PC-9 (cell line): ENCODE data around the gene PBXIP1. TPM values are rescaled to one million over a fixed set of nuclear protein-coding genes. Genes with fewer than 3 reads are reported as not detected.
A peak's percentile ranks its signal among the peaks of the same experiment; 100 is the strongest.

ENCODE experiments used
- Bru-seq: library from RNA; stranded (reverse); fragments of 400-500 nt; gene quantifications from one replicate; lab custom pipeline; 2021; lab: Mats Ljungman, UMichigan
- BruChase-seq, 2 experiments: library from RNA; stranded (reverse); fragments of 400-500 nt; gene quantifications; one replicate each; lab custom pipeline; 2021; lab: Mats Ljungman, UMichigan
- BruUV-seq: library from RNA; stranded (reverse); fragments of 400-500 nt; replicated peaks from 2 replicates; lab custom pipeline; 2021; lab: Mats Ljungman, UMichigan
- CTCF ChIA-PET: fragments of 300-600 bp; sonication (Branson Sonifier 250); formaldehyde crosslinking; loops from one replicate; lab custom pipeline; 2022; ENCODE audit warnings: antibody characterized with exemption; lab: Charles Lee
- POLR2A ChIA-PET: fragments of 300-600 bp; sonication (Branson Sonifier 250); formaldehyde crosslinking; loops from one replicate; lab custom pipeline; 2022; ENCODE audit warnings: antibody characterized with exemption; ENCODE audit not compliant: unreplicated experiment; lab: Charles Lee
- DNase-seq, 2 experiments: peaks; one replicate each; pipeline versions ENCODE4 v3.0.0 to v3.0.0-alpha.2; 2015 to 2022; ENCODE audit warnings: mixed read lengths in 1 of 2
- H2AFZ ChIP-seq: fragments of 200-600 bp; sonication (generic); 2 replicates; pipeline ENCODE4 v1.8.1; 2017; ENCODE audit warnings: antibody characterized with exemption
- H3F3A ChIP-seq: fragments of 200-600 bp; sonication (generic); 2 replicates; pipeline ENCODE4 v1.8.1; 2017; ENCODE audit warnings: antibody characterized with exemption, mild to moderate bottlenecking, low read depth; ENCODE audit not compliant: insufficient read depth
- H3K27ac ChIP-seq: fragments of 200-600 bp; sonication (generic); 2 replicates; pipeline ENCODE4 v1.6.1; 2016; ENCODE audit warnings: mixed run types
- H3K27me3 ChIP-seq: fragments of 200-600 bp; sonication (generic); 2 replicates; pipeline ENCODE4 v1.6.1; 2016; ENCODE audit warnings: low read depth, mixed run types; ENCODE audit not compliant: insufficient read depth
- H3K36me3 ChIP-seq: fragments of 200-600 bp; sonication (generic); 2 replicates; pipeline ENCODE4 v1.6.1; 2016; ENCODE audit warnings: low read depth, mixed run types
- H3K4me1 ChIP-seq: fragments of 200-600 bp; sonication (generic); replicated peaks from 2 replicates; pipeline ENCODE4 v1.6.1; 2016; ENCODE audit warnings: mixed run types; ENCODE audit not compliant: insufficient read depth
- H3K4me2 ChIP-seq: fragments of 200-600 bp; sonication (generic); 2 replicates; pipeline ENCODE4 v1.6.1; 2017; ENCODE audit warnings: mixed run types
- H3K4me3 ChIP-seq: fragments of 200-600 bp; sonication (generic); 2 replicates; pipeline ENCODE4 v1.6.1; 2016; ENCODE audit warnings: mixed run types
- H3K79me2 ChIP-seq: fragments of 200-600 bp; sonication (generic); 2 replicates; pipeline ENCODE4 v1.6.1; 2017; ENCODE audit warnings: low read depth, mixed run types
- H3K9me2 ChIP-seq: fragments of 200-600 bp; sonication (generic); 2 replicates; pipeline ENCODE4 v1.8.1; 2017; ENCODE audit warnings: mild to moderate bottlenecking; ENCODE audit not compliant: insufficient read depth
- H3K9me3 ChIP-seq: fragments of 200-600 bp; sonication (generic); 2 replicates; pipeline ENCODE4 v1.8.1; 2016; ENCODE audit warnings: low read depth; ENCODE audit not compliant: insufficient read depth
- H4K20me1 ChIP-seq: fragments of 200-600 bp; sonication (generic); 2 replicates; pipeline ENCODE4 v1.8.1; 2017; ENCODE audit not compliant: insufficient read depth
- EZH2 ChIP-seq: fragments of 200-600 bp; sonication (generic); IDR thresholded peaks from 2 replicates; pipeline ENCODE4 v1.8.0; 2017; ENCODE audit warnings: antibody characterized with exemption, low read depth
- intact Hi-C: fragments of 100-400 bp; cut with micrococcal nuclease; formaldehyde crosslinking; loops from one replicate; pipeline ENCODE4 v1.10.0; 2022; ENCODE audit not compliant: unreplicated experiment
- long read RNA-seq: library from polyadenylated mRNA; stranded (forward); transcript quantifications from one replicate; pipeline ENCODE4 v2.0.0, GENCODE V29; 2022
- total RNA-seq: library from RNA; stranded (reverse); gene quantifications from 2 replicates; pipeline ENCODE4 v1.2.3, GENCODE V29; 2021
- TF ChIP-seq, protein P1 (sequence below): fragments of 200-600 bp; sonication (generic); conservative IDR thresholded peaks from 2 replicates; pipeline ENCODE4 v1.6.1; 2017; ENCODE audit warnings: mixed run types, antibody characterized with exemption, mild to moderate bottlenecking, moderate library complexity

Gene PBXIP1
- 36.3 and 40.2 TPM in 2 replicates for total RNA-seq
- percentile 53 among the genes with signal in this experiment for Bru-seq, nascent RNA
- percentile 63 among the genes with signal in this experiment for BruChase-seq, experiment 1, labeled RNA remaining after a 2-hour chase
- BruChase-seq, experiment 2, labeled RNA remaining after a 6-hour chase, result percentile 75 among the genes with signal in this experiment
- long read RNA-seq, transcript PBXIP1-202 (11 exons, 3,212 nt), result major isoform, 18 of 36 reads
- long read RNA-seq, partial matches to known transcripts, result 11 of 36 reads
- long read RNA-seq, other reads (novel, unspliced or antisense), result 7 of 36 reads

- peak within 1 kb of the TSS; percentile 91 for H3K4me2 ChIP-seq
- no peaks in the 10 kb centered on the region for H3K9me2 ChIP-seq
- intact Hi-C loops, result loop anchor here (1.0 kb wide), 1 partner anchor 17 kb away; no protein-coding TSS in a partner anchor
- DNase-seq, result peak; percentile 82 to 84
- H3K4me3 ChIP-seq, result peak within 1 kb of the TSS; percentile 75
- H3F3A ChIP-seq, result peaks cover 19% of the 10 kb centered on the region
- peaks cover 14% of the 10 kb centered on the region for H3K4me1 ChIP-seq
- CTCF ChIA-PET, result interaction anchor here (0.5 to 0.9 kb wide), 6 partner anchors 9 to 396 kb away, joined by 3 to 9 read pairs (median 4); partner anchors contain the start of gene ADAM15
- H3K9me3 ChIP-seq, result no peaks in the 10 kb centered on the region
- H2AFZ ChIP-seq, result peak within 1 kb of the TSS; percentile 76
- no peaks in the 10 kb centered on the region for H4K20me1 ChIP-seq
- H3K27me3 ChIP-seq, result no peaks in the 10 kb centered on the region
- no peak for TF ChIP-seq EZH2
- TF ChIP-seq, protein P1, sequence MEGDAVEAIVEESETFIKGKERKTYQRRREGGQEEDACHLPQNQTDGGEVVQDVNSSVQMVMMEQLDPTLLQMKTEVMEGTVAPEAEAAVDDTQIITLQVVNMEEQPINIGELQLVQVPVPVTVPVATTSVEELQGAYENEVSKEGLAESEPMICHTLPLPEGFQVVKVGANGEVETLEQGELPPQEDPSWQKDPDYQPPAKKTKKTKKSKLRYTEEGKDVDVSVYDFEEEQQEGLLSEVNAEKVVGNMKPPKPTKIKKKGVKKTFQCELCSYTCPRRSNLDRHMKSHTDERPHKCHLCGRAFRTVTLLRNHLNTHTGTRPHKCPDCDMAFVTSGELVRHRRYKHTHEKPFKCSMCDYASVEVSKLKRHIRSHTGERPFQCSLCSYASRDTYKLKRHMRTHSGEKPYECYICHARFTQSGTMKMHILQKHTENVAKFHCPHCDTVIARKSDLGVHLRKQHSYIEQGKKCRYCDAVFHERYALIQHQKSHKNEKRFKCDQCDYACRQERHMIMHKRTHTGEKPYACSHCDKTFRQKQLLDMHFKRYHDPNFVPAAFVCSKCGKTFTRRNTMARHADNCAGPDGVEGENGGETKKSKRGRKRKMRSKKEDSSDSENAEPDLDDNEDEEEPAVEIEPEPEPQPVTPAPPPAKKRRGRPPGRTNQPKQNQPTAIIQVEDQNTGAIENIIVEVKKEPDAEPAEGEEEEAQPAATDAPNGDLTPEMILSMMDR, result peak; percentile 56; the same call in 1 of the 2 replicates
- 0 out of 2 replicates have a peak within 1 kb of the TSS, but pooled peaks have one; percentile 16 for H3K27ac ChIP-seq
- BruUV-seq, result no TSS peak
- H3K36me3 ChIP-seq, result no peaks in the 10 kb centered on the region
- POLR2A ChIA-PET, result interaction anchor here (0.7 to 1.3 kb wide), 7 partner anchors 10 to 56 kb away, joined by 4 to 8 read pairs (median 5); partner anchors contain the start of genes LENEP and SHC1
- H3K79me2 ChIP-seq, result peaks cover 10% of the 10 kb centered on the region
Observed at GRCh38 chr1:154955718-154956543, at the start of gene PBXIP1. PBXIP1 (minus strand) TSS chr1:154956099; CDS start chr1:154953721, 2,378 bp downstream.

DNA sequence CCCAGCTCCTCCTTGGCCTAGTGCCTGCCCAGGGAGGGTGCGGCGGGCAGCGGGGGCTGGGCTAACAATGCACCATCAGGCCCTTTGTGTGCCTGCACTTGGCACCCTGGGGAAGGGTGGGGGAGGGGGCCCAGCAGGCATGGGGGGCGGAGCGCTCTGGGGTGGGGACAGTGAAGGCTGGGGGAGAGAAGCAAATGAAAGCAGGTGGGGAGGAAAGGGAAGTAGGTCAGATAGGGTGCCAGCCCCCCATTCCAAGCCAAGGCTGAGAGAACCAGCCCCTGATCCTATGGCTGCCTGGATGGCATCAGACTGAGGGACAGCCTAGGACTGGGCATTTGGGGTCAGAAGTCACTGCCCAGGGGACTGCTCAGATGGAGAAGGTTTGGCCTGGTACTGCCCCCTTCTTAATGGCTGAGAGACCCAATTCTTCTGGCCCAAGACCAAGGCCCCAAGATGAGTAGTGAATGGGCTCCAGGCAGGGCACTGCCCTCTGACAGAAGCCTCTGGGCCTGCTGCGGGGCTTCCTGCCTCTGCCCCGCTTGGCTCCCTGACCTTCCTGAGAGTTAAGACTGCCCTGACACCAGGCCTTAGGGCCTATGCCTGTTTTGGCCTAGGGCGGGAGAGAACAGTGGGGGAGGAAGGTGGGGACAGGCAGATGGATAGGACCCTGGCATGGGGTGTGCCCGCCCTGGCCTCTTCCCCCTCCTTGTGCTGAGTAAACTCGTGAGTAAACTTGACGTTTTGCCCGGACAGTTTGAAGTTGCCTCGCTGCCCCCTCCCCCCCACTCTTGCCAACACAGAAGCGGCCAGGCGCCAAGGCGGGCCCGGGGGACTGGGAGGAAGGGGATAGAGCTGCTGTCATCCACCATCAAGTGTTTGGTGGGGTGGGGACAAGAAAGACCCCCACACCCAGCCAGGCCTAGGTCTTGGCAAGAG is 49.4 kb upstream of the PBXIP1 start:
- Histone ChIP-seq H2AFZ (no peak overlapping the region), H3K27ac (peak overlapping the region; percentile 60; the same call in 1 of the 2 replicates), H3K9me3 (no peaks in the 10 kb centered on the region), H3K4me2 (peak overlapping the region; percentile 91), H3K36me3 (no peaks in the 10 kb centered on the region), H3K4me3 (peak overlapping the region; percentile 100; the same call in 1 of the 2 replicates), H3K9me2 (no peaks in the 10 kb centered on the region), H3F3A (peaks cover 16% of the 10 kb centered on the region), H3K27me3 (no peaks in the 10 kb centered on the region), H3K79me2 (peaks cover 62% of the 10 kb centered on the region), H3K4me1 (peaks cover 10% of the 10 kb centered on the region), H4K20me1 (peaks cover 14% of the 10 kb centered on the region)
- BruUV-seq, result no TSS peak
- CTCF ChIA-PET, result no interaction called here
- intact Hi-C loops, result no loop called here
- POLR2A ChIA-PET, result no interaction called here
- DNase-seq, result no peak
- TF ChIP-seq, protein P1, result no peak
- TF ChIP-seq EZH2, result no peak
